HG02759 (cell line): ENCODE measurements around the gene RPL10.

Experiments
- ATAC-seq: cut with Tn5 transposase; IDR thresholded peaks from one replicate; pipeline ENCODE4 v1.9.1; 2021; ENCODE audit warnings: mild to moderate bottlenecking, moderate library complexity; ENCODE audit not compliant: unreplicated experiment

The RPL10 gene

GRCh38 chrX:154428176-154429171 lies 30.3 kb downstream of the RPL10 start, which contains the start of gene ATP6AP1:
TSS of gene ATP6AP1 (plus strand) at chrX:154428677. CDS start at chrX:154428693, 16 bp downstream.
- ATAC-seq = peak; percentile 98

- no peak for ATAC-seq
Observed at GRCh38 chrX:154429711-154430110, 31.5 kb downstream of the RPL10 start.

GRCh38 chrX:154430479-154430878 lies 32.3 kb downstream of the RPL10 start:
- no peak for ATAC-seq

DNA sequence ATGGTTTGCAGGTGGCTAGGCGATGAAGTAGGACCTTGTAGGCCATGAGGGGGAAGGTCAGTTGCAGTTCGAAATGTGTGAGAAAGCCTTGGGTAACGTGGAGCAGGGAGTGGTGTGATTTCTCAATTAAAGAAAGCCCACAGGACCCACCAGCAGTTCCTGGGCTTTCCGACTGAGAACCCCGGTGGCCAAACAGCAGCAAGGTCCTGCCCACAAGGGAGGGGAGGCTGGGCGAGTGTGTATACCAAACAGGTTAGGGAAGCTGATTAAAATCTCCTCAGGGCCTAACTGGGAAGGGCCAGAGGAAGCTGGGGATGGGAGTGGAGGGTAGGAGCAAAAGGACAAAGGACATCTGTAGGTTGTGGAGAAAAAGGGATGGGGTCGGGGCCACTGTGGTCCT lies 32.7 kb downstream of the RPL10 start:
- ATAC-seq = no peak

GRCh38 chrX:154431341-154431740 lies 33.2 kb downstream of the RPL10 start:
- ATAC-seq = no peak

DNA sequence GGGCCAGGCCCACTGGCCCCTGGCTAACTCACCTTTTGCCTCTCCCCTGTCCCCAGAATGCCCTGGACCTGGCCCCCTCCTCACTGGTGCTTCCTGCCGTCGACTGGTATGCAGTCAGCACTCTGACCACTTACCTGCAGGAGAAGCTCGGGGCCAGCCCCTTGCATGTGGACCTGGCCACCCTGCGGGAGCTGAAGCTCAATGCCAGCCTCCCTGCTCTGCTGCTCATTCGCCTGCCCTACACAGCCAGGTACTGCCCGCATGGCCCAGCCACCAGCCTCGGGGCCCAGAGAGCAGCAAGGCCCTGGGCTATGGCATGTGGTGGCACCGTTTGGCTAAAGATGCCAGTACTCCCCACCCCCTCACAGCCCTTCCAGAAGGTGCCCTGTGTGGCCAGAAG lies 34.0 kb downstream of the RPL10 start:
- no peak for ATAC-seq

DNA sequence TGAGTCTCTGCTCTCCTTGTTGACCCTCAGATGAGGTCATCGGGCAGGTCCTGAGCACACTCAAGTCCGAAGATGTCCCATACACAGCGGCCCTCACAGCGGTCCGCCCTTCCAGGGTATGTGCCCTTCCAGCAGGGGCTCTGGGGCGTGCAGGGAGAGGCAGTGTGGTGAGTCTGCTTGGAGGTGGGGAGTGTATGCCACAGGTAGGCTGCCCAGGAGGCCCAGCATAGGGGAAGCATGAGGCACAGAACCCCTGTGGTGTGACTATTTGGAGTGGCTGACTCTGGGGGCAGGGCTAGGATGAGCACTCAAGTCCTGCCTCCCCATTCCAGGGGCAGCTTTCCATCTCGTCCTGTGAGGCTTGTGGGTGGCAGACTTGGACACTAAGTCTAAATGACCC lies 35.4 kb downstream of the RPL10 start:
- ATAC-seq = no peak

GRCh38 chrX:154434394-154435168 lies 36.4 kb downstream of the RPL10 start:
- ATAC-seq = no peak

- no peak for ATAC-seq
Observed at GRCh38 chrX:154435171-154435733, 37.1 kb downstream of the RPL10 start.

DNA sequence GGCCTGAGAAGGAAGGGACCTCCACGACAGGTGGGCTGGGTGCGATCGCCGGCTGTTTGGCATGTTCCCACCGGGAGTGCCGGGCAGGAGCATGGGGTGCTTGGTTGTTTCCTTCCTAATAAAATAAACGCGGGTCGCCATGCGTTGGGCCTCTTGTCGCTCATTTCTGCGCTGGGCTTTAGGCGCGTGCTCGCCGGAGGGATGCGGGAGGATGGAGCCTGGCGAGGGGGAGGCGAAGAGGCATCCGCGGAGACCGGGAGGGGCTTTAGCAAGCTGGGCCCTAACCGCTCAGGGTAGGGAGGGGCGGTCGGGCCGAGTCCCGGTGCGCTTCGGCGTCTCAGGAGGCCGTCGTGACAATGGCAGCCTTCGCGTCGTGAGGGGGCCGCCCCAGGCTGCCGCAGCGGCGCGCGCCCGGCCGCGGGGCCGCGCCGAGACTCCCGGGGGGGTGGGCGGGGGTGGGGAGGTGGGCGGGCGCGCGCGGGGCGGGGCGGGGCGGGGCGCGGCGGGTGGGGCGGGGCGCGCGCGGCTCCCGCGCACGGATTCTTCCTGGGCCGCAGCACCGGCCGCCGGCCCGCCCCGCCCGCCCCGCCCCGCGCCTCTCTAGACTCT lies 38.3 kb downstream of the RPL10 start:
- ATAC-seq = peak; percentile 51

DNA sequence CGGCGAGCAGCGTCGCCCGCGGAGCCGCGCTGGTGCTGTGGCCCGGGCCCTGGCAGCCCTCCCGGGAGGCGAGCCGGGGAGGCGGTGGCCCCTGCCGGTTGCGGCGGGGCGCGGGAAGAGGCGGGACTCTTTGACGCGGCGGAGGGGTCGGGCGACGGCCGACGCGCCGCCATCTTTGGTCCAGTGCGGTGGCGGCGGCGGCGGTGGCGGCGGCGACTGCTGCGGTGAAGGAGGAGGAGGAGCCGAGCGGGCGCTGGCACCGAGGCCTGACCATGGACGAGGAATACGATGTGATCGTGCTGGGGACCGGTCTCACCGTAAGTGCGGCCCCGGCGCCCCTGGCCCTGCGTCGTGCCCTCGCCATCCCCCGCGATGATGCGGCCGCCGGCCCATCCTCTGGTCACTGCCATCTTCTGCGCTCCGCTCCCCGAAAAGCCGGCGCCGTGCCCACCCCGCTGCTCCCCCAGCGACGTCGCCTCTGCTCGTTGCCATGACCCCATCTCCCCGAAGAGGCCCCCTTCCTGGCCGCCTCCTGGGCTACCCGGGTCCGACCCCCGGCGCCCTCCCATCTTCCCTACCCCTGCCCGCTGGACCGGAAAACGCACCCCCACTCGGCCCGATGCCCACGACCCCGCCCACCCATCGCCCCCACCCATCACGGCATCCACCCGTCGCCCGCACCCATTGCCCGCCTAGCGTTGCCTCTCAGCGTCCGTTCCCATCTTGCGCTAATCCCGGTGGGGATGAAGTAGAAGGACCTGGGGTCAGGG lies 39.0 kb downstream of the RPL10 start, which contains the start of gene GDI1:
GDI1 (plus strand) TSS at position 172 of the 770 bp plus-strand sequence; CDS start at position 273, 101 bp downstream.
- peak; percentile 64 for ATAC-seq

DNA sequence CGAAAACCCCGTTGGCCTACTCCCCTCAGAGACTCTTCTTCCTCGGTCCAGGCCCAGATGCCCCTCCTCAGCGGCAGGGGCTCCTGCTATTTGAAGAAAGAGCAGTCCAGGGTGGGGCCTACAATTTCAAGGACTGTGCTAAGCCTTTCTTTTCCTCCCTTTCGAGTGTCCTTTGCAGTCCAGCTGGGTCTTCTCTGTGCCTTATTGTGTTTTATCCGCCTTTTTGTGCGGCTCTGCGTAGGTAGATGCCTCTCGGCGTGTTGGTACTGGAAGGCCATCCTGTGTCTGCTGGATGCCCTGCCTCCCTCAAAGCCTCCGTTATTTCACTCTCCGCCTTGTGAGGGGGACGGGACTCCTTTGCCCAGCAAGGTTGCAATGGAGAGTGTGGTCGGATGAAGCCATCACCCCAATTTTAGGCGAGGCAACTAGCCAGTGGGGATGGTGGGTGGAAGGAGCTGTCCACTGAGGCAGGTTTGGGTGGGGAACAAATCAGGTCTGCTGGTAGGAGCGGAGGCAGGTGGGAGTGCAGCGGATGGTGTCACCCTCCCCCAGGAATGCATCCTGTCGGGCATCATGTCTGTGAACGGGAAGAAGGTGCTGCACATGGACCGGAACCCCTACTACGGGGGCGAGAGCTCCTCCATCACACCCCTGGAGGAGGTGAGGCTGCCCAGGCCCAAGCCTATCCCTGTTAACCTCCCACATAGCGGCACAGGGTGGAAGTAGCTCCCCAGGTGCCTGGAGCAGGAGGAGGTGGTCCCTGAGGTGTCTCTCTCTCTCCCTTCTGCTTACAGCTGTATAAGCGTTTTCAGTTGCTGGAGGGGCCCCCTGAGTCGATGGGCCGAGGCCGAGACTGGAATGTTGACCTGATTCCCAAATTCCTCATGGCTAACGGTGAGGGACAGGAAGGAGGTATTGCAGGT lies 40.1 kb downstream of the RPL10 start:
- no peak for ATAC-seq

- no peak for ATAC-seq
Observed at GRCh38 chrX:154439841-154440240, 41.7 kb downstream of the RPL10 start.

DNA sequence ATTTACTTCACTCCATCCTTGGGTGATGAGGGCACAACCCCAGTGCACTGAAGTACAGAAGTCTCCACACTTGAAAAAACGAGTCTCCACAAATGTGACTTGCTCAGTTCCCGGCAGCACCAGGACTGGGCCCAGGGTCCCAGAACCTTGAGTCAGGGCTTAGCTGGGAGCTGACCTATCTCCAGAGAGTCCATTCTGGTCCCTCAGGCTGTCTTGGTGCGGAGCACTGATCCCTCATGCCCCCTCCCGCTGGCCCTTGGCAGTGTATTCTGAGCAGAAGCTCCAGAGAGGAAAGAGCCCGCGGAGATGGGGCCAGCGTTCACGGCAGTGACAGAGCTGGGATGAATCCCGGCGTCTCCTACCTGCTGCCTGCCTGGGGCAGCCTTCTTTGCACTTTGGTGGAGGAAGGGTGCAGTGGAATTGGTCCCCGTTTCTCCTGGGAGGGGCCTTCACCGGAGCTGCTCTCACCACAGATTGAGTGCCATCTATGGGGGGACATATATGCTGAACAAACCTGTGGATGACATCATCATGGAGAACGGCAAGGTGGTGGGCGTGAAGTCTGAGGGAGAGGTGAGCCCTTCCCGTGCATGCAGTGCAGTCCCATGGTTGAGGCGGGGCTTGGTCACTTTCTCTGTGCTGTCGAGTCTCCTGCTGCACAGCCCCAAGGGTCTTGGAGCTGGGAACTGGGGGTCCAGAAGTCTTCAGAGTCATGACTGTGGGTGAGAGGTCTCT lies 42.6 kb downstream of the RPL10 start:
- ATAC-seq = no peak

DNA sequence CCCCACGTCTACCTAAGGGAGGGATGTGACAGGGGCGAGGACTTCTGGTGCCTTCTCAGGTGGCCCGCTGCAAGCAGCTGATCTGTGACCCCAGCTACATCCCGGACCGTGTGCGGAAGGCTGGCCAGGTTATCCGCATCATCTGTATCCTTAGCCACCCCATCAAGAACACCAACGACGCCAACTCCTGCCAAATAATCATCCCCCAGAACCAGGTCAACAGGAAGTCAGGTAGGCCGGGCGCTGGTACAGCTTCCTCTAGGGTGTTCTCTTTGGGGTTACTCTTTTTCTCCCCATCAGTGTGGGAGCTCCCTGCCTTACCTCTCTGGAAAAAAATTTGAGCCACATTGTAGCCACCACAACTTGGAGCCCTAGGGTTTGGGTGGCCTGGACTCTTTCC lies 43.4 kb downstream of the RPL10 start:
- no peak for ATAC-seq

GRCh38 chrX:154441984-154442707 lies 44.0 kb downstream of the RPL10 start:
- no peak for ATAC-seq

DNA sequence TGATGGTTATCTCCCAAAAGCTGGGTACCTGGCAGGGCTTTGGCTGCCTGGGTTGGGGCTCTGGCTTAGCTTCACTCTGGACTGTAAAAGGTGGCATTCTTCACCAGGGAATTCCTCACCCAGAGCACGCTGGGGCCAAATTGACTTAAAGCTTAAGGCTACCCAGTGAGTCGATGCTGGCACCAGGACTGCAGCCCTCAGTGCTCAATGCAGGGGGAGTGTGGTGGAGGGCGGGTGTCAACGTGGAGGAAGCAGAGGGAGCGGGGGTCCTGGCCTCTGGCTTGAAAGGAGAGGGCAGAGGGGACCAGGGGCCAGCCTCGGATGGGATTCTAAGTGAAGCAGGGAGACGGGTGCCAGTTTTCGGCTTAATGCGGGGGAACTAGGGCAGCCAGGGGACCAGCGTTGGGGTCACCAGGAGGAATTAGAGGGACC lies 45.3 kb downstream of the RPL10 start:
- ATAC-seq = no peak
